BE2C (cell line): Measurements from ENCODE around the gene PTPRD.

Experiments
- DNase-seq: peaks from one replicate; pipeline ENCODE4 v3.0.0-alpha.2; 2020
- H3K27me3 ChIP-seq: fragments of 250-450 bp; sonication (Bioruptor Pico); 2 replicates; pipeline ENCODE4 v1.5.1; 2020; ENCODE audit warnings: mild to moderate bottlenecking
- H3K36me3 ChIP-seq: fragments of 250-450 bp; sonication (Bioruptor Pico); 2 replicates; pipeline ENCODE4 v1.5.1; 2020; ENCODE audit warnings: mild to moderate bottlenecking
- H3K4me1 ChIP-seq: fragments of 250-450 bp; sonication (Bioruptor Pico); 2 replicates; pipeline ENCODE4 v1.5.1; 2020
- H3K4me3 ChIP-seq: 2 replicates; pipeline ENCODE4 v1.5.1; 2011; ENCODE audit warnings: low read depth, low read length
- H3K9me3 ChIP-seq: fragments of 250-450 bp; sonication (Bioruptor Pico); 2 replicates; pipeline ENCODE4 v1.5.1; 2020
- CTCF ChIP-seq: IDR thresholded peaks from 2 replicates; pipeline ENCODE4 v1.5.1; 2012; ENCODE audit warnings: mild to moderate bottlenecking, low read depth, low read length

Gene PTPRD

DNA sequence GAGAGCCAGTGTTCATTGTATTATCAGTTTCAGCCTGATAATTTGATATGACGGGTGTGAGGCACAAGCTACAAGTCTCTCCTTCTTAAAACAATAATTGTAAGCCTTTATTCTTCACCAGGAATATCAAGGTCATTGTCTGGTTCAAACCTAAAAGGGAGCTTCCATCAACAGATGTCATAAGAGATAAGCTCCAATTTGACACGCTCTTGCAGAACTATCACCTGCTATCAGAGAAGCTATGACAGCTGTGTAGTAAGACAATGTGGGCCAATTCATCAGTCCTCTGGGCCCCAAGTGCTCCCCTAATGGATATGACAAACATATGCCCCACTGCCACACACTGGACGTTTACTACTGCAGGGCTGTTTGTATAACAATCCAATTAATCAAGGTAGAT, 1803.1 kb downstream of the PTPRD start:
- Histone ChIP-seq H3K36me3 (no peaks in the 10 kb centered on the region), H3K9me3 (no peaks in the 10 kb centered on the region), H3K27me3 (no peaks in the 10 kb centered on the region), H3K4me3 (no peak overlapping the region), H3K4me1 (no peaks in the 10 kb centered on the region)
- no peak for TF ChIP-seq CTCF
- no peak for DNase-seq

GRCh38 chr9:8806150-8806549, 1806.7 kb downstream of the PTPRD start:
- H3K27me3 ChIP-seq, result no peaks in the 10 kb centered on the region
- DNase-seq, result no peak
- H3K9me3 ChIP-seq, result no peaks in the 10 kb centered on the region
- no peaks in the 10 kb centered on the region for H3K36me3 ChIP-seq
- TF ChIP-seq CTCF, result no peak
- H3K4me3 ChIP-seq, result no peak overlapping the region
- H3K4me1 ChIP-seq, result no peaks in the 10 kb centered on the region

DNA sequence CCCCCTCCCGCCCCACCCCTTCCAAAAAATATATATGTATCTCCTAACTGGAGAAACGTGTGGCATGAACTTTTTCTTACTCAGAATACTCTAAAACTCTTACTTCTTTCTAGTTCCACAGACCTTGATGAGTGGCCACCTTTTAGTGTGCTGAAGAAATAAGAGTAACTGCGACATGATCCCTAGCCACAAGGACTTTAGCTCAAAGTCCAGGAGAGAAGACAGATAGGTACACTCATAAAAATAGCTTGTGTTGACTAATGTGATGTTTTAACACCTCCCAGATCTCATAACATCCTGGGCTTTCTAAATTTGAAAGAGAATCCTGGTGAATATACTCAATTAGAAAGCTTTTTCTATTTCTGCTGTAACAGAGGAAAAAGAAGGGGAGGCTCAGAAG, 1808.2 kb downstream of the PTPRD start:
- H3K36me3 ChIP-seq, result no peaks in the 10 kb centered on the region
- H3K4me3 ChIP-seq, result no peak overlapping the region
- DNase-seq, result no peak
- no peaks in the 10 kb centered on the region for H3K9me3 ChIP-seq
- H3K27me3 ChIP-seq, result no peaks in the 10 kb centered on the region
- H3K4me1 ChIP-seq, result no peaks in the 10 kb centered on the region
- no peak for TF ChIP-seq CTCF

GRCh38 chr9:8802242-8802641, 1810.6 kb downstream of the PTPRD start:
- no peak for TF ChIP-seq CTCF
- no peaks in the 10 kb centered on the region for H3K4me1 ChIP-seq
- no peaks in the 10 kb centered on the region for H3K27me3 ChIP-seq
- no peak for DNase-seq
- H3K9me3 ChIP-seq, result no peaks in the 10 kb centered on the region
- H3K36me3 ChIP-seq, result no peaks in the 10 kb centered on the region
- no peak overlapping the region for H3K4me3 ChIP-seq

DNA sequence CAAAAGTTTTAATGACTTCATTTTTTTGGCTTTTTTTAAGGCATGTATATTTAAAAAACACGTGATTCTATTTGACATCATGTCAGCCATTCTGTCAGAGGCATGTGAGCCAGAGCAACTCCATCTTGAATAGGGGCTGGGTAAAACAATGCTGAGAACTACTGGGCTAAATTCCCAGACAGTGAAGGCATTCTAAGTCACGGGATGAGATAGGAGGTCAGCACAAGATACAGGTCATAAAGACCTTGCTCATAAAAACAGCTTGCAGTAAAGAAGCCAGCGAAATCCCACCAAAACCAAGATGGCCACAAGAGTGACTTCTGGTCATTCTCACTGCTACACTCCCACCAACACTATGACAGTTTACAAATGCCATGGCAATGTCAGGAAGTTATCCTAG, 1812.6 kb downstream of the PTPRD start:
- Histone ChIP-seq H3K9me3 (no peaks in the 10 kb centered on the region), H3K36me3 (no peaks in the 10 kb centered on the region), H3K4me1 (no peaks in the 10 kb centered on the region), H3K4me3 (no peak overlapping the region), H3K27me3 (no peaks in the 10 kb centered on the region)
- TF ChIP-seq CTCF, result no peak
- DNase-seq, result no peak

DNA sequence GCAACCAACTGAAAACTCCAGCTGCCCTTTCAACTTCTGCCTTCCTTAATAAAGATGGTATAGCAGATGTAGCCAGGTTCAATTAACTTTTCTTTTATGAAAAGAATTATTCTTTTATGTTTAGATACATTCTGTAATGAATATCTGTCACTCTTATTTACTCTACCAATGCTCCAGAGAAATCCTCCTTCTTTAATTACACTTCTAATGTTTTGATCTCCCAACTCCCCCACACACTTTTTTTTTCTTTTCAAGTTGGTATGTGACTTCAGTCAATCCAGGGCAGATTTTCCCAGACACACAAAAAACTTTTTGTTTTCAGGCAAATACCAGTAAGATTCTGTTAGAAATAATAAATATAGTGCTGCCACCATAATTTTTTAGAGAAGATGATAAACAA, 1813.2 kb downstream of the PTPRD start:
- Histone ChIP-seq H3K9me3 (no peaks in the 10 kb centered on the region), H3K36me3 (no peaks in the 10 kb centered on the region), H3K4me1 (no peaks in the 10 kb centered on the region), H3K4me3 (no peak overlapping the region), H3K27me3 (no peaks in the 10 kb centered on the region)
- no peak for DNase-seq
- no peak for TF ChIP-seq CTCF
